ENCODE measurements around the gene C2orf92. TPM values are rescaled to one million over a fixed set of nuclear protein-coding genes. Genes with fewer than 3 reads are reported as not detected.
"Not testable (repeated sequence)": the region's sequence is repeated elsewhere in the genome, so short reads cannot be mapped to it uniquely, and the experiment has no call there.

C2orf92 gene
- total RNA-seq, 2 experiments from 2014 or later: 7.4 to 8.9 TPM

GRCh38 chr2:97671526-97671925 is 2.0 kb downstream of the C2orf92 start:
- Mint-ChIP-seq H3K4me3 (no peak overlapping the region), H3K27ac (no peak overlapping the region), H3K9me3 (ENCODE audit: low read depth) (no peaks in the 10 kb centered on the region), H3K27me3 (no peaks in the 10 kb centered on the region), H3K4me1 (peaks cover 26% of the 10 kb centered on the region), H3K36me3 (ENCODE audit: low read depth) (peaks cover 2% of the 10 kb centered on the region)
- DNase-seq (no peak), ATAC-seq (no peak)
- ChIA-PET CTCF (no interaction called here), POLR2A (no interaction called here)
- intact Hi-C loops (cut with DNase I, micrococcal nuclease): no loop called here

DNA sequence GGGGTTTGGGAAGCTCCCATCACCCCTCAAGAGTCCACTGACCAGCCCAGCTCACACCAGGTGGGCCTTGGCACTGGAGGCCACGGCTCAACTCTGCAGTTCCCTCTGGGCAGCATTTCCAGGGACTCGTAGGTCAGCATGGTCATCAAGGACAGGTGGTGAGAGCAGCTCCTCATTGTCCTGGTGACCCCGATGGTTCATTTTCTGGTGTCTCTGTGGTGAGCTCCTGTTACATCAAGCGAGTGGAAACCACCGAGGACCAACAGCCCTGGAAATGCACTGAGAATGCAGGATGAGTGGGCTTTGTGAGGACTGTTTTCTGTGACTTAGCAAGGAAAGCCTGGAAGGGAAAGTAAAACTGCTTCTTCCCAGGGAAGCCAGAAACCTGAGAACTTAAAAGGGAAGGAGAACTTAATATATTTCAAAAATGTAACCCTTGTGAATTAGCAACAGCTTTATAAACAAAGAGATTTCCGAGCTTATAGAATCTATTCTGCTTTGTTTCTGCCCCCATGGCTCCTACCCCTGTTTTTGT is 3.2 kb downstream of the C2orf92 start:
- intact Hi-C loops (cut with DNase I, micrococcal nuclease): loop anchor here in 1 of 2 experiments (1.0 kb wide), 2 partner anchors 8 to 16 kb away; partner anchors contain the start of gene ACTR1B
- H3K4me1 Mint-ChIP-seq: peaks cover 31% of the 10 kb centered on the region
- H3K36me3 Mint-ChIP-seq (ENCODE audit: low read depth); H3K9me3 Mint-ChIP-seq (ENCODE audit: low read depth); H3K4me3 Mint-ChIP-seq; H3K27me3 Mint-ChIP-seq; DNase-seq; ATAC-seq: not testable (repeated sequence)
- CTCF ChIA-PET: interaction anchor here (0.7 to 1.6 kb wide), 8 partner anchors 8 to 82 kb away, joined by 3 to 9 read pairs (median 4); no protein-coding TSS in a partner anchor
- POLR2A ChIA-PET: interaction anchor here (1.2 to 2.0 kb wide), 4 partner anchors 8 to 82 kb away, joined by 3 to 15 read pairs (median 6); partner anchors contain the start of gene ACTR1B
- peak overlapping the region; percentile 84 for H3K27ac Mint-ChIP-seq

DNA sequence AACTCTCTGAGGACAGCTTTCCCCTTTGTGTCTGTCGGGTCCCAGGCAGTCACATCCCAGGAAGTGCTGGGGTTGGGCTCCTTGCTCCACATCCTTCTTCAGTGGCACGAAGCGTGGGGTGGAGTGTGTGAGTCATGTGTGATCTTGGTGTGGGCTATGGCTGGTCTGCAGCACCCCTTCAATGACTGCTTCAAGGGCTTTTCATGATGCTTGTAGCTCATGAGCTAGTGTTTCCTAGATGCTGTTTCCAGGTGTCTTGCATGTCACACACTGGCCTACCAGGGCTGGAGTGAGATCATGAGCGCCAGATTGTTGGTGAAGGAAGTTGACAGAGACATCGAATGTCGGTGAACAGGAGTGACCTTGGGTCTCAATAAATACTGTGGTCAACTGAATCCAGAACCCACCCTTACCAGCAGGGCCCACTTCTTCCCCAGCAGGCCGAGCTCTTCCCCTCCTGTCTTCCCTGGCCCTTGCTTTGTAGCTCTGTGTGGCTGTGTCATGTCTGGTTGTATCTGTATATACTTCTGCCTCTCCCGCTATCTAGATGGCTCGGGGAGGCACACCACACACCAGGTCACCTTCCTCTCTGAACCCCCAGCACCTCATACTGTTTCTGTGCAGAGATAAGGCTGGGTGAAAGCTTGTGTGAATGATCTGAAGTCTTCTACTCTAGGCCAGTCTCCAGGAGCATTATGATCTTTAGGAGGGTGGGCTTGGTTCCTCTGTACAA is 3.8 kb downstream of the C2orf92 start:
- Mint-ChIP-seq H3K4me3 (peak overlapping the region; percentile 6), H3K36me3 (ENCODE audit: low read depth) (no peaks in the 10 kb centered on the region), H3K27me3 (no peaks in the 10 kb centered on the region), H3K9me3 (ENCODE audit: low read depth) (no peaks in the 10 kb centered on the region), H3K27ac (peak overlapping the region; percentile 84), H3K4me1 (peaks cover 35% of the 10 kb centered on the region)
- DNase-seq (peak; percentile 69), ATAC-seq (peak; percentile 75)
- ChIA-PET CTCF (interaction anchor here (0.7 to 1.6 kb wide), 7 partner anchors 8 to 83 kb away, joined by 3 to 9 read pairs (median 4); no protein-coding TSS in a partner anchor), POLR2A (interaction anchor here (1.2 to 2.0 kb wide), 4 partner anchors 9 to 83 kb away, joined by 3 to 15 read pairs (median 6); partner anchors contain the start of gene ACTR1B)
- intact Hi-C loops (cut with DNase I, micrococcal nuclease): loop anchor here in 1 of 2 experiments (1.0 kb wide), 2 partner anchors 9 to 15 kb away; partner anchors contain the start of gene ACTR1B

GRCh38 chr2:97673915-97674283 is 4.4 kb downstream of the C2orf92 start:
- POLR2A ChIA-PET: interaction anchor here (1.4 to 2.0 kb wide), 3 partner anchors 9 to 14 kb away, joined by 5 to 15 read pairs (median 8); partner anchors contain the start of gene ACTR1B
- peak; percentile 70 for ATAC-seq
- CTCF ChIA-PET: interaction anchor here (1.4 to 1.6 kb wide), 5 partner anchors 9 to 83 kb away, joined by 3 to 9 read pairs (median 5); no protein-coding TSS in a partner anchor
- intact Hi-C loops (cut with DNase I, micrococcal nuclease): loop anchor here in 1 of 2 experiments (1.0 kb wide), 2 partner anchors 10 to 14 kb away; partner anchors contain the start of gene ACTR1B
- no peaks in the 10 kb centered on the region for H3K27me3 Mint-ChIP-seq
- H3K27ac Mint-ChIP-seq: peak overlapping the region; percentile 84
- H3K9me3 Mint-ChIP-seq (ENCODE audit: low read depth): no peaks in the 10 kb centered on the region
- no peak overlapping the region for H3K4me3 Mint-ChIP-seq
- peaks cover 36% of the 10 kb centered on the region for H3K4me1 Mint-ChIP-seq
- DNase-seq: peak; percentile 78
- H3K36me3 Mint-ChIP-seq (ENCODE audit: low read depth): no peaks in the 10 kb centered on the region

DNA sequence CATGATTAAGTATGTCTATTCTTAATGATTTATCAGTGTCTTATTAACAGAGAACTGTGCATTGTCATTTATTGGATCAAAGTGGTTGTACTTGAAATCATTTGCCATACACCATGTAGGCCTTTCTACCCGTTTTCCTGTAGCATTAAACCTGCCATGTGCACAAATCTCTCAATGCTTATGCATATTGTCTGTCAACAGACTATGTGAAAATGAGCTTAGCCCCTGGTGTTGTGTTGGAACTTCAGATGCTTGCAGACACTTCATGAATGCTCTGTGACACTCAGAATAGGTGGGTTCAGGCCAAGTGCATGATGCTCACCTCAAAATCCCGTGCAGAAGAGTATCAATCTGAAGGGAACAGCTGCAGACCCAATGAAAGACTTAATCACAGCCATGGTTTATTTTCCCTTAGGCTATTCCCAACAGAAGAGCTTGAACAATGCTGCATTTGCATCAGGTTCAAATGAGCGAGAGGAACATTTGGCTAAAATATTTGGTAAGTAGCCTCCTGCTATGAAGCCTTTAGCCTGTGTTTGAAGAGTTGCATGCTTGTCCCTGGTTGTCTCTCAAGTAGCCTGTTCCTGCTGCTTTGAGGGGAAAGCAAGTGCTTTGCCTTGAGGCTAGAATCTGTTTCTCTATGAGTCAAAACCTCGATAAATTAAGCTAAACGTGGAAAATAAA is 6.1 kb downstream of the C2orf92 start:
- Mint-ChIP-seq H3K4me1 (peaks cover 36% of the 10 kb centered on the region), H3K27ac (no peak overlapping the region), H3K9me3 (ENCODE audit: low read depth) (no peaks in the 10 kb centered on the region), H3K4me3 (no peak overlapping the region), H3K27me3 (no peaks in the 10 kb centered on the region), H3K36me3 (ENCODE audit: low read depth) (no peaks in the 10 kb centered on the region)
- CTCF ChIA-PET: interaction anchor here (0.6 to 1.6 kb wide), 5 partner anchors 9 to 510 kb away, joined by 3 to 7 read pairs (median 4); no protein-coding TSS in a partner anchor
- intact Hi-C loops (cut with DNase I, micrococcal nuclease): no loop called here
- POLR2A ChIA-PET: interaction anchor here (1.1 kb wide), 1 partner anchor 13 kb away, joined by 3 read pairs; no protein-coding TSS in a partner anchor
- ATAC-seq (no peak), DNase-seq (no peak)

- Mint-ChIP-seq H3K36me3 (ENCODE audit: low read depth) (no peaks in the 10 kb centered on the region), H3K27me3 (no peaks in the 10 kb centered on the region), H3K4me1 (peaks cover 36% of the 10 kb centered on the region), H3K9me3 (ENCODE audit: low read depth) (no peaks in the 10 kb centered on the region), H3K27ac (no peak overlapping the region), H3K4me3 (no peak overlapping the region)
- POLR2A ChIA-PET: no interaction called here
- no peak for DNase-seq
- peak; percentile 64 for ATAC-seq
- intact Hi-C loops (cut with DNase I, micrococcal nuclease): no loop called here
- CTCF ChIA-PET: interaction anchor here (0.9 to 1.6 kb wide), 6 partner anchors 12 to 34 kb away, joined by 3 to 7 read pairs (median 4); partner anchors contain the start of genes ACTR1B and COX5B
These were observed 7.1 kb downstream of the C2orf92 start for GRCh38 chr2:97676620-97677019.

- H3K27ac Mint-ChIP-seq: no peak overlapping the region
- CTCF ChIA-PET: interaction anchor here (0.9 to 1.4 kb wide), 3 partner anchors 13 to 32 kb away, joined by 3 to 5 read pairs (median 4); partner anchors contain the start of genes ACTR1B and COX5B
- H3K27me3 Mint-ChIP-seq: no peaks in the 10 kb centered on the region
- peaks cover 36% of the 10 kb centered on the region for H3K4me1 Mint-ChIP-seq
- POLR2A ChIA-PET: no interaction called here
- ATAC-seq (no peak), DNase-seq (no peak)
- no peaks in the 10 kb centered on the region for H3K36me3 Mint-ChIP-seq (ENCODE audit: low read depth)
- no peak overlapping the region for H3K4me3 Mint-ChIP-seq
- intact Hi-C loops (cut with DNase I, micrococcal nuclease): no loop called here
- H3K9me3 Mint-ChIP-seq (ENCODE audit: low read depth): no peaks in the 10 kb centered on the region
These were observed 8.0 kb downstream of the C2orf92 start for GRCh38 chr2:97677480-97677879.

DNA sequence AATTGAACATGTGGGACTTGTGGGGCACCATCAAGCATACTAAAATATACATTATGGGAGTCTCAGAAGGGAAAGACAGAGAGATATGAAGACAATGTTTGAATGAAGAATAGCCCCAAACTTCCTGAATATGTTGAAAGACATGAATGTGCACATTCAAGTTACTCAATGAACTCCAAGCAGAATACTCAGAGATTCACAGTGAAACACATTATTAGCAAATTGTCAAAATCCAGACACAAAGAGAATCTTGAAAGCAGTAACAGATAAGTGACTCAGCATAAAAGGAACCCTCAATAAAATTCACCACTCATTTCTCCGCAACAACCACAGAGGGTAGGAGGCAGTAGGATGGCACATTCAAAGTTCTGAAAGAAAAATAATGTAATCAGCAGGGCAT is 8.8 kb downstream of the C2orf92 start:
- ATAC-seq (no peak), DNase-seq (no peak)
- no peaks in the 10 kb centered on the region for H3K27me3 Mint-ChIP-seq
- peaks cover 30% of the 10 kb centered on the region for H3K4me1 Mint-ChIP-seq
- POLR2A ChIA-PET: no interaction called here
- H3K36me3 Mint-ChIP-seq (ENCODE audit: low read depth): no peaks in the 10 kb centered on the region
- no peak overlapping the region for H3K27ac Mint-ChIP-seq
- no peak overlapping the region for H3K4me3 Mint-ChIP-seq
- intact Hi-C loops (cut with DNase I, micrococcal nuclease): no loop called here
- H3K9me3 Mint-ChIP-seq (ENCODE audit: low read depth): no peaks in the 10 kb centered on the region
- CTCF ChIA-PET: interaction anchor here (0.8 to 1.6 kb wide), 3 partner anchors 9 to 19 kb away, joined by 5 to 8 read pairs (median 6); partner anchors contain the start of gene C2orf92

- CTCF ChIA-PET: interaction anchor here (1.4 to 2.9 kb wide), 2 partner anchors 11 to 22 kb away, joined by 6 to 15 read pairs; no protein-coding TSS in a partner anchor
- H3K4me1 Mint-ChIP-seq: peaks cover 10% of the 10 kb centered on the region
- DNase-seq: peak; percentile 23
- H3K27me3 Mint-ChIP-seq; H3K9me3 Mint-ChIP-seq (ENCODE audit: low read depth); H3K36me3 Mint-ChIP-seq (ENCODE audit: low read depth); H3K27ac Mint-ChIP-seq; ATAC-seq; POLR2A ChIA-PET; intact Hi-C loops (cut with DNase I, micrococcal nuclease); H3K4me3 Mint-ChIP-seq: not testable (repeated sequence)
These were observed 17.7 kb downstream of the C2orf92 start for GRCh38 chr2:97687235-97687634.

DNA sequence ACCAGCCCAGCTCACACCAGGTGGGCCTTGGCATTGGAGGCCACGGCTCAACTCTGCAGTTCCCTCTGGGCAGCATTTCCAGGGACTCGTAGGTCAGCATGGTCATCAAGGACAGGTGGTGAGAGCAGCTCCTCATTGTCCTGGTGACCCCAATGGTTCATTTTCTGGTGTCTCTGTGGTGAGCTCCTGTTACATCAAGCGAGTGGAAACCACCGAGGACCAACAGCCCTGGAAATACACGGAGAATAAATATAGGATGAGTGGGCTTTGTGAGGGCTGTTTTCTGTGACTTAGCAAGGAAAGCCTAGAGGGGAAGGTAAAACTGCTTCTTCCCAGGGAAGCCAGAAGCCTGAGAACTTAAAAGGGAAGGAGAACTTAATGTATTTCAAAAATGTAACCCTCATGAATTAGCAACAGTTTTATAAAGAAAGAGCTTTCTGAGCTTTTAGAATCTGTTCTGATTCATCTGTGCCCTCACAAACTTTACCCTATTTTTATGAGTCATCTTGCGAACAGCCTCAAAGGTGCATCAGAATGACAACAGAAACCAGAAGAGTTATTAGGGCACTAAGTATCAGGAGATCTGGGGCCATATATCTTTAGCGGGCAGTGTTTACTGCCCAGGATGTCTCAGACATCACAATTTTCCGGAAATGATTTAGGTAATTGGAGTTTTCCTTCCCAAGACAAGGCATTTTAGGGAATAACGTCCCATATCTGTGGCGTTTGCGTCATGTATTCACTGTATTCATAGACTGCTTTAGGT is 18.7 kb downstream of the C2orf92 start:
- POLR2A ChIA-PET: interaction anchor here (0.6 to 1.0 kb wide), 2 partner anchors 15 to 1051 kb away, joined by 5 read pairs; no protein-coding TSS in a partner anchor
- Mint-ChIP-seq H3K4me3 (no peak overlapping the region), H3K27me3 (no peaks in the 10 kb centered on the region), H3K27ac (peak overlapping the region; percentile 73), H3K36me3 (ENCODE audit: low read depth) (no peaks in the 10 kb centered on the region), H3K9me3 (ENCODE audit: low read depth) (no peaks in the 10 kb centered on the region), H3K4me1 (peaks cover 10% of the 10 kb centered on the region)
- intact Hi-C loops (cut with DNase I, micrococcal nuclease): loop anchor here in 1 of 2 experiments (1.0 to 2.0 kb wide), 4 partner anchors 9 to 43 kb away; partner anchors contain the start of gene ACTR1B
- CTCF ChIA-PET: interaction anchor here (0.7 to 2.9 kb wide), 6 partner anchors 10 to 98 kb away, joined by 4 to 15 read pairs (median 6); no protein-coding TSS in a partner anchor
- DNase-seq (no peak), ATAC-seq (peak; percentile 96)

Data from activated CD4-positive, alpha-beta T cell treated with anti-CD3 and anti-CD28 coated beads for 36 hours (primary cell).